HG03460 (cell line): ENCODE measurements around the gene SFT2D1.
"Not testable (repeated sequence)": the region's sequence is repeated elsewhere in the genome, so short reads cannot be mapped to it uniquely, and the experiment has no call there.

Source experiments
- ATAC-seq: cut with Tn5 transposase; IDR thresholded peaks from one replicate; pipeline ENCODE4 v1.9.1; 2021; ENCODE audit not compliant: unreplicated experiment

SFT2D1 gene

GRCh38 chr6:166365221-166365620 lies 22.9 kb upstream of the SFT2D1 start:
- no peak for ATAC-seq

GRCh38 chr6:166364456-166364855 lies 22.1 kb upstream of the SFT2D1 start:
- no peak for ATAC-seq

- not testable (repeated sequence) for ATAC-seq
Observed at GRCh38 chr6:166362427-166362826, 20.1 kb upstream of the SFT2D1 start.

DNA sequence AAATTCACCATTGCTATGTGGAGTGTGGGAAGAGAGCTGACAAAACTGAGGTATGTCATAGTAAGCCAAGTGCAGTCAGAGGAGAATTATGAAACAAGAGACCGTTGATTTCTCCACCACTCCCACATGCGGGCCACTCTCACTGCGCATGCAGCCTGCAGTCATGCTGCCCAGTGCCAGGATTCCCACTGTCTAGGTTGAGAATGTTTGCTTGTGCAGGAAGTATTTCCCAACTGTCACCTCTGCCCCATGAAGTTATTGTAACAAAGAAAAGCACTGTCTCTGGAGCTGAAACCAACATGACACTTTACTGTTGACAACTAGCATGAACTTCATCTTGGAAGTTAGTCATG lies 18.7 kb upstream of the SFT2D1 start:
- no peak for ATAC-seq

DNA sequence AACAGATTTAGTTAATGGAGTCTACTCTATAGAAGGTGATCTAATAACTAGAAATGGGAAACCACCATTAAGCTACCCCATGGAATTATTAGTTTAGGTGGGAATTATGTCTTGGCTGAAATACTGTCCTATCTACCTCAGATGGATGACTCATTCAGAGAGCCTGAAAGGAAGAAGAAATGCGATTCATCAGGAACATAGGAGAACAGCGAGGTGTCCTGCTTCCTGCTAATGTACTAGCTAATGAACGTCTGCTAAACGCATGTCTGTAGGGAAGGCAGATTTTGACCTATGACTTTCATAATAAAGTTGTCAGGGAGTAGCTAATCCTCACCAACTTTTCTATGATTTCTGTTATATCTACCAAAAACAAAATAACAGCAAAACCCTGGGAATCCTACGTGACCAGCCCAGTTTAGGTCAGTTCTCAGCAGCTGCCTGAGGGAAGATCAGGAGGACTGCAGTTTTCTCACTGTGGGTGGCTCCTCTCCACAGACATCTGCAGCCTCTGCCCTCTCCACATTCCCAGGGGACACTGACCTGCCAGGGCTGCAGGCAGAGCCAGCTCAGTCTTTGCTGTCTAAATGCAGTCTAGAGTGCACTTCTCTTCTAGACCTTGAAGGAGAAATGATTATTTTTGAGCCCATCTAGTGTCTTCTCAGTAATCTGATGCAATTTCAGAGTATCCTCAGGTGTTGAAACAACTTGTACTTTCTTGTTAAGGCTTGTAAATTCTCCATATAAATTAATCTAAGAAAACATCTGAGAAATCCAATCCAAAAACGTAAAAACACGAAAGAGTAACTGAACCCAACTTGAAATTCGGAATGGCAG lies 18.1 kb upstream of the SFT2D1 start:
- no peak for ATAC-seq

GRCh38 chr6:166355552-166355951 lies 13.2 kb upstream of the SFT2D1 start:
- no peak for ATAC-seq

GRCh38 chr6:166354965-166355364 lies 12.6 kb upstream of the SFT2D1 start:
- ATAC-seq = no peak

- ATAC-seq = no peak
Observed at GRCh38 chr6:166354143-166354542, 11.8 kb upstream of the SFT2D1 start.

DNA sequence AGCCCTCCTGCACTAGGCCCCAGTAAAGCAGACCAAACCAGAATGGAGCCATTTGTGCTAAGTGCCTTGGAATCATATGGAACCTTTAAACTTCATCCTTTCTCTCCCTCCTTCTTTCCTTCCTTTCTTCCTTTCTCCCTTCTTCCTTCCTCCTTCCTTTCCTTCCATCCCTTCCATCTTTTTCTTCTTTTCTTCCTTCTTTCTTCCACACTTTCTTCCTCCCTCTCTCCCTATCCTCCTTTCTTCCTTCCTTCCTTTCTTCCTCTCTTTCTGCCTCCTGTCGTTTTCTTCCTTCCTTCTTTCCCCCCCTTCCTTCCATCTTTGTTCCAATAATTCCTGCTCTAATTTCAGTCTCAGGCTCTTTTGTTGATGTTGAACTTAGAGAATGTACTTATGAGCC lies 11.2 kb upstream of the SFT2D1 start:
- ATAC-seq = no peak

- ATAC-seq = no peak
Observed at GRCh38 chr6:166352923-166353322, 10.6 kb upstream of the SFT2D1 start.

GRCh38 chr6:166351715-166352285 lies 9.5 kb upstream of the SFT2D1 start:
- ATAC-seq = peak; percentile 97

DNA sequence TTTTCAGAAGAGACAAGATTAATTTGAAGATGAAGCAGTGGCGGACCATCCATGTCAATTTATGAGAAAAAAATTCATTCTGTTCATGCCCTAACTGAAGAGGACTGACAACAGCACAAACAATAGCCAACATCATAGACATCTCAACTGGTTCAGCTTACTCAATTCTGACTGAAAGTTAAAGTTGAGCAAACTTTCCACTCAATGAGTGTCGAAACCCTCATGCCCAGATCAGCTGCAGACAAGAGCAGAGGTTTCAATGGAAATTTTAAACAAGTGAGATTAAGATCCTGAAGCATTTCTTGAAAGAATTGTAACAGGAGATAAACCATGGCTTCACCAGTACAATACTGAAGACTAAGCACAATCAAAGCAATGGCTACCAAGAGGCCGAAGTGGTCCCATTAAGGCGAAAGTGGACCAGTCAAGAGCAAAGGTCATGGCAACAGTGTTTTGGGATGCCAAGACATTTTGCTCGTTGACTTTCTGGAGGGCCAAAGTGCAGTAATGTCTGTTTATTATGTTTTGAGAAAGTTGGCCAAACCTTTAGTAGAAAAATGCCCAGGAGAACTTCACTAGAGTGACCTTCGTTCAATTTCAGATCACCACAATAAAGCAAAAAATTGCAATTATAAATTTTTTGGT lies 6.1 kb upstream of the SFT2D1 start:
- no peak for ATAC-seq

GRCh38 chr6:166346965-166347364 lies 4.6 kb upstream of the SFT2D1 start:
- ATAC-seq = no peak

DNA sequence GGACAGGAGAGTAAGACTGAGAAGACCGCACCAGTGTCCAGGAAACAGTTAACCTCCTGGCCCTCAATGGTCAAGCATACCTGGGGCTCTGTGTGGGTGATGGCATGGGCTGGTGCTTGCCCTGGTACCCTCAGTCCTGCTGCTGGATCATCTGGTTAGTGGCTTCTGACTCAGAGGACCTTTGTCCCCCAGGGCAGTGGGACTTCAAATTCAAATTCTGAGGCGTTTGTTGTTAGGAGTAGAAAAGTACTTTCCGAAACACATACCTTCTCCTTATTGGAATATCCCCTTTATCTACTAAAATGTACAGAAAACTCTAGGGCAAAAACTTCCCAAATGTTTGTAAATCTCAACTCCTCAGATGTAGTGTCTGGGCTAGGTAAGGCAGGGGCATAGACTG lies 4.1 kb upstream of the SFT2D1 start:
- no peak for ATAC-seq

GRCh38 chr6:166345672-166346071 lies 3.3 kb upstream of the SFT2D1 start:
- ATAC-seq = not testable (repeated sequence)

GRCh38 chr6:166344921-166345320 lies 2.6 kb upstream of the SFT2D1 start:
- ATAC-seq = not testable (repeated sequence)

DNA sequence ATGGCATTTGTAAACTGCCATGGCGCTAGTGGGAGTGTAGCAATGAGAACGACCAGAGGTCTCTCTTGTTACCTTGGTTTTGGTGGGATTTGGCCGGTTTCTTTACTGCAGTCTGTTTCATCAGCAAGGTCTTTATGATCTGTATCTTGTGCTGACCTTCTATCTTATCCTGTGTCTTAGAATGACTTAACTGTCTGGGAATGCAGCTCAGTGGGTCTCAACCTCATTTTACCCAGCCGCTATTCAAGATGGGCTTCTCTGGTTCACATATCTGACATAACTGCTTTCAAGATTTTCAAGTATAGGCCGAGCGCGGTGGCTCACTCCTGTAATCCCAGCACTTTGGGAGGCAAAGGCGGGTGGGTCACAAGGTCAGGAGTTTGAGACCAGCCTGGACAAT lies 1.9 kb upstream of the SFT2D1 start:
- ATAC-seq = no peak

DNA sequence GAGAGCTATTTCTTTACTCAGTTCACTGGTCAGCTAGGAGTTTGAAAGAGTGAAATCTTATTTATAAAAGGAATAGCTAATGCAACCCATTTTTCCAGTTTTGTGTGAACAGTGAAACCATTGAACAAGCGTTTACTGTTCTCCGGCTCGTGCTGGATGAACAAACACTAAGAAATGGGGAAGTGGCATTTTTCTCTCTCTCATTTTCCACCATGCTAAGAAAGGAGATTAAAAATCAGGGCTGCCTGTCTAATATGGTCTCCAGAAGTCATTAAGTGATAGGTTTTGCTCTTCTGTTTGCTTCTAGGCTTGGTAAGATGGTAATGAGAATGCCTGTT lies 774 bp upstream of the SFT2D1 start:
- peak; percentile 20 for ATAC-seq

GRCh38 chr6:166341977-166342348 lies 382 bp downstream of the SFT2D1 start:
- ATAC-seq = no peak

DNA sequence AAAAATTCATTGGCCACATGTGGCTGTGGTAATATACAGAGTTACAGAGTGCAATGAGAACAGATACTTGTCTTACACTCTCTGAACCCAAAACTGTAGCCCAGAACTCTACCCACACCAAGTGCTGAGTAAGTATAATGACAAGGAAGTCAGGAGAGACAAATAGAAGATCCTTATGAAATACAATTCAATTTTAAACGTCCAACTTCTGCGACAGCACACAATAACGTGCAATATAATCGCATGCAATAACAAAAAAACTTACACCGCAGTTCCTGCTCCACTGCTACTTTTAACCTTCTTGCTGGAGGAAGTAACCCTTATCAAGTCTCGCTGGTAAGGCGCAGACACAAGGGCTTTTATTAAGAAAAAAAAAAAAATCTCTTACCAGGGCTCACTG lies 881 bp downstream of the SFT2D1 start:
- no peak for ATAC-seq

DNA sequence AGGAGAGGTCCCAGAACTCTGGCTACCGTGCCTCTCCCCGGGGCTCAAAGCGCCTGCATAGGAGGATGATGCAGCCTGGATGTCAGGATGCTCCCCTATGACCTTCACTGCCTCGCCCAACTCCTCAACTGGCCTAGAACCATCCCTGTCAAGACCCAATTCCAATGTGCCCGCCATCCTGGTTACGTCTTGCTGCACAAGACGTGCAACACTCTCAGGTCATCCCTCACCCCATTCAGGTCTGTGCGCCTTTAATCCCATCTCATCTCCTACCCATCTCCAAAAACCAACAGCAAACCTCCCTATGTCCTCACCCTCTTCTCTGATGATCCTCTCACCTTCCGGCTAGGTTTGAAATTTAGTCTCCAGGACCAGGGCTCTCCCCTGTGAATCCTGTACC lies 3.5 kb downstream of the SFT2D1 start:
- no peak for ATAC-seq

- ATAC-seq = no peak
Observed at GRCh38 chr6:166336847-166337246, 5.5 kb downstream of the SFT2D1 start.
